T-helper 2 cell treated with Interferon-gamma antibody and Interleukin-4, amounts not matched to agents 5 μg/mL and 100 μg/mL, for 36 hours (primary cell): ENCODE data around the gene PPA1.

Experiments used
- DNase-seq: peaks from one replicate; pipeline ENCODE4 v3.0.0; 2021; ENCODE audit warnings: low spot score
- H3K27ac Mint-ChIP-seq: one replicate; pipeline ENCODE4 v1.8.0; 2021; ENCODE audit warnings: mild to moderate bottlenecking, mixed read lengths
- H3K27me3 Mint-ChIP-seq: one replicate; pipeline ENCODE4 v1.8.0; 2021; ENCODE audit warnings: low read depth, mixed read lengths
- H3K36me3 Mint-ChIP-seq: one replicate; pipeline ENCODE4 v1.8.0; 2021; ENCODE audit warnings: low read depth, mixed read lengths
- H3K4me1 Mint-ChIP-seq: one replicate; pipeline ENCODE4 v1.8.0; 2021; ENCODE audit warnings: low read depth, mixed read lengths
- H3K4me3 Mint-ChIP-seq: one replicate; pipeline ENCODE4 v1.8.0; 2022; ENCODE audit warnings: mild to moderate bottlenecking, moderate library complexity, mixed read lengths
- H3K9me3 Mint-ChIP-seq: one replicate; pipeline ENCODE4 v1.8.0; 2021; ENCODE audit warnings: mixed read lengths

PPA1 gene

DNA sequence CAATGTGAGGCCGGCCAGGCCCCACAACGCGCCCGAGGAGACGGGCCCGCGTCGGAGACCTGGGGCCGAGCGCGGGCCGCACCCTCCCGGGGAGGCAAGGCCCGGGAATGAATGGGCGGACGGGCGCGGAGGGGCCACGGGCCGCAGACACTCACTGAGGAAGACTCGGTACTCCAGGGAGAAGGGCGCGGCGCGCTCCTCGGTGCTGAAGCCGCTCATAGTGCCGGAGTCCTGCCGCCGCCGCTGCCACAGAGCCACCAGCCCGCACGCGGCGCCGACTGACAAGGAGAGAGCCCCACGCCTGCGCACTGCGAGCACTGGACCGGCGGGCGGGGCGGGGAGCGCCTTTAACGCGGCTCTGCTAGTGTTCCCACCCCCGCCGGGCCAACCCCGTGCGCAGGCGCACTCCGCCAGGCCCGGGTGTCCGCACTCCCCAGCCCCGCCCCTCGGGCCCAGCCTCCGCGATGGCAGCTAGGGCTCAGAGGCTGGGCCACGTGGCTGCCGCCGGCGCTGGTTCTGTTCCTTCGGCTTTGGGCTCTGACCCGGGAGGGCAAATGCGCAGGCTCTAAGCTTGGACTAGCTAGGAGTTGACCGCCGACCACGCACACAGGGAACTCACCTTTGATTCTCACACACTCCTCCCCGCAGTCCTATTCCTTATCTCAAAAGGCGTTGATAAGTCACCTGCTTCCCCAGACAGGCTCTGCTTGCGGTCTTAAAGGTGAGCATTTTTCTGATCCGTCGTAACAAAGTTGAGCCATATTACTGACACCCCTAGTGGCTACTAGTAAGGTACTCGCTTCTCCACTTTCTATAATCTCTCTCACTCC is at the start of gene PPA1:
Gene PPA1, minus strand, starts transcription at position 321 of the 830 bp plus-strand sequence. Its CDS starts 102 bp downstream, at position 219.
- DNase-seq: peak; percentile 100
- peak within 1 kb of the TSS; percentile 90 for H3K27ac Mint-ChIP-seq
- no peaks in the 10 kb centered on the region for H3K27me3 Mint-ChIP-seq
- H3K4me3 Mint-ChIP-seq: peak within 1 kb of the TSS; percentile 89
- H3K4me1 Mint-ChIP-seq: peaks cover 23% of the 10 kb centered on the region
- peaks cover 21% of the 10 kb centered on the region for H3K36me3 Mint-ChIP-seq
- peaks cover 4% of the 10 kb centered on the region for H3K9me3 Mint-ChIP-seq

- H3K27me3 Mint-ChIP-seq: peaks cover 65% of the 10 kb centered on the region
These were observed 48.4 kb upstream of the PPA1 start for GRCh38 chr10:70281609-70282008.

GRCh38 chr10:70280099-70280498 is 46.9 kb upstream of the PPA1 start:
- Mint-ChIP-seq H3K4me1 (no peaks in the 10 kb centered on the region), H3K4me3 (no peak overlapping the region), H3K27me3 (peaks cover 58% of the 10 kb centered on the region), H3K9me3 (peaks cover 5% of the 10 kb centered on the region), H3K36me3 (no peaks in the 10 kb centered on the region), H3K27ac (no peak overlapping the region)
- no peak for DNase-seq

More at GRCh38 chr10:70281609-70282008, 48.4 kb upstream of the PPA1 start:
- no peak overlapping the region for H3K4me3 Mint-ChIP-seq
- H3K27ac Mint-ChIP-seq: no peak overlapping the region
- no peak for DNase-seq
- H3K9me3 Mint-ChIP-seq: peaks cover 5% of the 10 kb centered on the region
- no peaks in the 10 kb centered on the region for H3K4me1 Mint-ChIP-seq
- no peaks in the 10 kb centered on the region for H3K36me3 Mint-ChIP-seq

DNA sequence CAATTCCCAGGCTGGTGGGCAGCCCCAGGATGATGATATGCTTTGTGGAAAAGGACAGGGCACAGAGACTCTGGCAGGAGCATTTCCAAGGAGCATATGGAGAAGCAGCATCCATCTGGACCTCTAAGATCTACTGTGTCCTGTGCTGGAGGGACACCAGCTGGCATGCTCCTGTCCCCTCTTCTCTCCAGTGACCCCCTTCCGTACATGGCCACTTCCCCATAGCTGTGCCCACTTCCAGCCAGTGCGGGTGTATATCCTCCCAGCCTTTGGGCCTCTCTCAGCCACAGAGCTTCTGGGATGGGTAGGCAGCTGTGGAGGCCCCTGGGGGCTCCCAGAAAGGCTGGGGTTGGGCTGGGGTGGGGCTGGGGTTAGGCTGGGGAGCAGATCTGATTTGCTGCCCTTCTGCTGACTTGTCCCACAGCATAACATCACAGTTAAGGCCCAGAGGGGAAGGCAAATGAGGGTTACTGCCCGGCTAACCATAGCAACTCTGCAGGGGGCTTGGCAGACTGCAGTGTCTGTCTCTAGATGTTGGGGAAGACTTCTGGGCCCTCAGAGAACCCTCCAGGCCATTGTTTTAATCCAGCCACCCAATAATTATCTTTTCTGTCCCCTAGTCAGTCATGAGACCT is 44.3 kb upstream of the PPA1 start:
- peaks cover 3% of the 10 kb centered on the region for H3K4me1 Mint-ChIP-seq
- H3K4me3 Mint-ChIP-seq: no peak overlapping the region

GRCh38 chr10:70274643-70275042 is 41.4 kb upstream of the PPA1 start:
- H3K27me3 Mint-ChIP-seq: peaks cover 12% of the 10 kb centered on the region
- no peak overlapping the region for H3K4me3 Mint-ChIP-seq
- no peak overlapping the region for H3K27ac Mint-ChIP-seq
- no peaks in the 10 kb centered on the region for H3K36me3 Mint-ChIP-seq
- DNase-seq: no peak
- H3K9me3 Mint-ChIP-seq: no peaks in the 10 kb centered on the region
- peaks cover 11% of the 10 kb centered on the region for H3K4me1 Mint-ChIP-seq

More for the DNA sequence above, 44.3 kb upstream of the PPA1 start:
- Mint-ChIP-seq H3K27me3 (peaks cover 36% of the 10 kb centered on the region), H3K36me3 (no peaks in the 10 kb centered on the region), H3K9me3 (no peaks in the 10 kb centered on the region), H3K27ac (no peak overlapping the region)
- no peak for DNase-seq

- peaks cover 11% of the 10 kb centered on the region for H3K4me1 Mint-ChIP-seq
- H3K27ac Mint-ChIP-seq: no peak overlapping the region
- H3K4me3 Mint-ChIP-seq: no peak overlapping the region
- DNase-seq: peak; percentile 27
- peaks cover 8% of the 10 kb centered on the region for H3K27me3 Mint-ChIP-seq
- no peaks in the 10 kb centered on the region for H3K9me3 Mint-ChIP-seq
- no peaks in the 10 kb centered on the region for H3K36me3 Mint-ChIP-seq
These were observed 39.7 kb upstream of the PPA1 start for GRCh38 chr10:70272925-70273316.

- Mint-ChIP-seq H3K36me3 (no peaks in the 10 kb centered on the region), H3K9me3 (no peaks in the 10 kb centered on the region), H3K27me3 (peaks cover 6% of the 10 kb centered on the region), H3K27ac (no peak overlapping the region), H3K4me1 (peaks cover 11% of the 10 kb centered on the region), H3K4me3 (no peak overlapping the region)
- DNase-seq: no peak
These were observed 39.0 kb upstream of the PPA1 start for GRCh38 chr10:70271996-70272924.

- H3K9me3 Mint-ChIP-seq: no peaks in the 10 kb centered on the region
- no peak overlapping the region for H3K4me3 Mint-ChIP-seq
- DNase-seq: no peak
- H3K27ac Mint-ChIP-seq: no peak overlapping the region
- H3K4me1 Mint-ChIP-seq: peaks cover 15% of the 10 kb centered on the region
- peaks cover 2% of the 10 kb centered on the region for H3K27me3 Mint-ChIP-seq
- H3K36me3 Mint-ChIP-seq: no peaks in the 10 kb centered on the region
These were observed 37.7 kb upstream of the PPA1 start for GRCh38 chr10:70270952-70271351.

DNA sequence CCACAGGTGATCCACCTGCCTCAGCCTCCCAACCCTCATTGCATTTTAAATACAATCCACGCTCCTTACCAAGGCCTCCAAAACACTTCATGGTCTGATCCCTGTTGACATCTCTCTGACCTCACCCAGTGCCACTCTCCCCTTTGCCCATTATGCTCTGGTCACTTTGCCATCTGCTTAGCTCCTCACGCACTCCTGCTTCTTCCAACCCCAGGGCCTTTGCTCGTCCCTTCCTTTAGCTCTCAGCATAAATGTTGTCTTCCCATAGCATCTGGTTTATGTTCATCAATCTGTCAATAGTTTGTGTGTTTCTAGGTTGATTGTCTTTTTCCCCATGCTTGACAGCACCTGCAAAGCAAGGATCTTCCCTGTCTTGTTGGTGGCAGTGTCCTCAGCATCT is 36.5 kb upstream of the PPA1 start:
- Mint-ChIP-seq H3K9me3 (no peaks in the 10 kb centered on the region), H3K36me3 (no peaks in the 10 kb centered on the region), H3K27ac (no peak overlapping the region), H3K4me1 (peaks cover 15% of the 10 kb centered on the region), H3K27me3 (peaks cover 1% of the 10 kb centered on the region), H3K4me3 (no peak overlapping the region)
- DNase-seq: no peak

DNA sequence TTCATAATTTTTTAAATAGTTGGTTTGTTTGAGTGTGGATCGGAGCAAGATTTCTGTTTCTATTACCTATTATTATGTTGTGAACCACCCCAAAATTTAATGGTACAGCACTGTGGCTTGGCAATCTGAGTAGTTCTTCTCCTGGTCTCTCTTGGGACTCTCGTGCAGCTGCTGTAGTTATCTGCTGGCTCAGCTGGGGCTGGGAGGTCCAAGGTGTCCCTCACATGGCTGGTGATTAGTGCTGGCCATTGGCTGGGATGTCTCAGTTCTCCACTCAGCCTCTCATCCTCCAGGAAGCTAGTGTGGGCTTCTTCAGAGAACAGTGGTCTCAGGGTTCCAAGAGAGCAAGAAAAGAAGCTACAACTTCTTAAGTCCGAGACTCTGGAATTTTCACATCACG is 35.1 kb upstream of the PPA1 start:
- H3K9me3 Mint-ChIP-seq: no peaks in the 10 kb centered on the region
- no peak overlapping the region for H3K27ac Mint-ChIP-seq
- no peak for DNase-seq
- H3K4me3 Mint-ChIP-seq: no peak overlapping the region
- H3K4me1 Mint-ChIP-seq: peaks cover 15% of the 10 kb centered on the region
- H3K27me3 Mint-ChIP-seq: peaks cover 4% of the 10 kb centered on the region
- no peaks in the 10 kb centered on the region for H3K36me3 Mint-ChIP-seq

GRCh38 chr10:70267161-70267933 is 34.1 kb upstream of the PPA1 start:
- Mint-ChIP-seq H3K9me3 (peaks cover under 1% of the 10 kb centered on the region), H3K27ac (no peak overlapping the region), H3K36me3 (no peaks in the 10 kb centered on the region), H3K4me1 (peaks cover 10% of the 10 kb centered on the region), H3K4me3 (no peak overlapping the region), H3K27me3 (peaks cover 4% of the 10 kb centered on the region)
- no peak for DNase-seq

DNA sequence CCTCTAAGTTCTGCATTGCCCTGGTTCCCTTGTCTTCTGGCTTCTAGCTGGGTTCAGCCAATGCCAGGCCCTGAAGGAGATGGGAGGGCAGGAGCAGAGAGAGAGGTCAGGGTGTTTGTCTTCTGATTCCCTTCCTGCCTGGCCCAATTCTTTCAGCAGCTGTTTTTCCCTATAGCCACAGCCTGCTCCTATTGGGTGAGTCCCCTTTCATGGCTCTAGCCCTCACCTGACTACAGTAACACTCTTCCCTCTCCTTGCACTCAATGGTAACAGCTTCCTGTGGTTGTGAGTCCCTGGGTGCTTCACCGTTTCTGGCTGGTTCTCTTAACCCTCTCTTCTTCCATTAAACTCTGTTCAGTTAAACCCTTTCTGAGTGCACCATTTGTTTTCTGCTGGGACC is 33.5 kb upstream of the PPA1 start:
- DNase-seq: no peak
- Mint-ChIP-seq H3K4me3 (no peak overlapping the region), H3K27me3 (peaks cover 6% of the 10 kb centered on the region), H3K36me3 (no peaks in the 10 kb centered on the region), H3K9me3 (peaks cover 7% of the 10 kb centered on the region), H3K4me1 (peaks cover 6% of the 10 kb centered on the region), H3K27ac (no peak overlapping the region)

GRCh38 chr10:70266056-70266455 is 32.8 kb upstream of the PPA1 start:
- H3K4me1 Mint-ChIP-seq: peaks cover 5% of the 10 kb centered on the region
- peaks cover 2% of the 10 kb centered on the region for H3K36me3 Mint-ChIP-seq
- no peak for DNase-seq
- H3K4me3 Mint-ChIP-seq: no peak overlapping the region
- peaks cover 6% of the 10 kb centered on the region for H3K27me3 Mint-ChIP-seq
- H3K27ac Mint-ChIP-seq: no peak overlapping the region
- H3K9me3 Mint-ChIP-seq: peaks cover 14% of the 10 kb centered on the region
